Activated CD4-positive, alpha-beta T cell treated with anti-CD3 and anti-CD28 coated beads for 24 hours (primary cell): ENCODE data around the gene CA10.

Source experiments
- DNase-seq, 2 donors: peaks; one replicate each; pipeline ENCODE4 v3.0.0-alpha.2; 2020; ENCODE audit warnings: low read depth in 2 of 2

The CA10 gene

GRCh38 chr17:51647826-51648225 is 510.7 kb downstream of the CA10 start:
- no peak for DNase-seq

GRCh38 chr17:51647067-51647466 is 511.4 kb downstream of the CA10 start:
- DNase-seq, result no peak

- DNase-seq, result no peak
These were observed 512.0 kb downstream of the CA10 start for GRCh38 chr17:51646539-51646938.

- DNase-seq, result no peak
These were observed 513.5 kb downstream of the CA10 start for GRCh38 chr17:51645056-51645455.

GRCh38 chr17:51643702-51644490 is 514.6 kb downstream of the CA10 start:
- DNase-seq, result no peak

GRCh38 chr17:51642029-51642428 is 516.5 kb downstream of the CA10 start:
- DNase-seq, result no peak

GRCh38 chr17:51640108-51640622 is 518.3 kb downstream of the CA10 start:
- no peak for DNase-seq

GRCh38 chr17:51638971-51639370 is 519.5 kb downstream of the CA10 start:
- no peak for DNase-seq

GRCh38 chr17:51636291-51636690 is 522.2 kb downstream of the CA10 start:
- DNase-seq, result no peak

- no peak for DNase-seq
These were observed 528.3 kb downstream of the CA10 start for GRCh38 chr17:51630101-51630671.

GRCh38 chr17:51629232-51629631 is 529.3 kb downstream of the CA10 start:
- DNase-seq, result no peak

- DNase-seq, result no peak
These were observed 530.7 kb downstream of the CA10 start for GRCh38 chr17:51627779-51628178.

GRCh38 chr17:51618476-51618875 is 540.0 kb downstream of the CA10 start:
- DNase-seq, result no peak

- no peak for DNase-seq
These were observed 540.5 kb downstream of the CA10 start for GRCh38 chr17:51617986-51618385.

- no peak for DNase-seq
These were observed 545.3 kb downstream of the CA10 start for GRCh38 chr17:51613255-51613654.

GRCh38 chr17:51612692-51613091 is 545.8 kb downstream of the CA10 start:
- DNase-seq, result no peak

- DNase-seq, result no peak
These were observed 546.9 kb downstream of the CA10 start for GRCh38 chr17:51611585-51611984.

GRCh38 chr17:51610834-51611233 is 547.7 kb downstream of the CA10 start:
- no peak for DNase-seq

GRCh38 chr17:51610155-51610554 is 548.4 kb downstream of the CA10 start:
- DNase-seq, result no peak

GRCh38 chr17:51608251-51608933 is 550.1 kb downstream of the CA10 start:
- no peak for DNase-seq

GRCh38 chr17:51607512-51607911 is 551.0 kb downstream of the CA10 start:
- DNase-seq, result no peak

- no peak for DNase-seq
These were observed 554.1 kb downstream of the CA10 start for GRCh38 chr17:51604299-51605020.
